Cardiac ventricle fibroblast (primary cell): Measurements from ENCODE around the gene BRSK2. TPM values are rescaled to one million over a fixed set of nuclear protein-coding genes. Genes with fewer than 3 reads are reported as not detected.

Source experiments
- total RNA-seq: library from RNA; depleted of rRNA; stranded (reverse); fragments of >200 nt; gene quantifications from 2 replicates; pipeline ENCODE4 v1.2.3, GENCODE V29; 2015

BRSK2 gene
- not detected in 2 replicates for total RNA-seq

DNA sequence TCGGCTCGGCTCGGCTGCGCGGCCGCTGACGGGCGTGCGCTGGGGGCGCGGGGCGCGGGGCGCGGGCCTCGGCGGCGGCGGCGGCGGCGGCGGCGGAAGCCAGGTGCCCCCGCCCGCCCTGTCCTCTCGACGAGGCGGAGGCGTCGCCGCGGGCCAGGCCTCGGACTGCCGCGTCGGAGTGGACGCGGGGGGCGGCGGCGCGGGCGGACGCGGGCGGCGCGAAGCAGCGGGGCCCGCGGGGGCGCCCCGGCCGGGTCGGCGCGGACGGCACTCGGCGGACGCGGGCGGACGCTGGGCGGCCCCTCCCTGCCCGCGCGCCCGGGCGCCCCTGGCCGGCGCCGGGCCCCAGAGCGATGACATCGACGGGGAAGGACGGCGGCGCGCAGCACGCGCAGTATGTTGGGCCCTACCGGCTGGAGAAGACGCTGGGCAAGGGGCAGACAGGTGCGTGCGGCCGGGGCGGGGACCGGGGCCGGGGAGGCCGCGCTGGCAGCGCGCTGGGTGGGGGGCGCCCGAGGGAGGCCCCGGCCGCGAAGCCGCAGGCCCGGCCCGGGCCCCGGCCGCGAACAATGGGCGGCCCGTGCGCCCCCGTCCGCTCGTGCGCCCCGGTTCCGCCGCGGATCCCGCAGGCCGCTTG lies at the start of gene BRSK2:
TSS of gene BRSK2 (plus strand) at position 3 of the 637 bp plus-strand sequence. CDS start at position 354, 351 bp downstream.

DNA sequence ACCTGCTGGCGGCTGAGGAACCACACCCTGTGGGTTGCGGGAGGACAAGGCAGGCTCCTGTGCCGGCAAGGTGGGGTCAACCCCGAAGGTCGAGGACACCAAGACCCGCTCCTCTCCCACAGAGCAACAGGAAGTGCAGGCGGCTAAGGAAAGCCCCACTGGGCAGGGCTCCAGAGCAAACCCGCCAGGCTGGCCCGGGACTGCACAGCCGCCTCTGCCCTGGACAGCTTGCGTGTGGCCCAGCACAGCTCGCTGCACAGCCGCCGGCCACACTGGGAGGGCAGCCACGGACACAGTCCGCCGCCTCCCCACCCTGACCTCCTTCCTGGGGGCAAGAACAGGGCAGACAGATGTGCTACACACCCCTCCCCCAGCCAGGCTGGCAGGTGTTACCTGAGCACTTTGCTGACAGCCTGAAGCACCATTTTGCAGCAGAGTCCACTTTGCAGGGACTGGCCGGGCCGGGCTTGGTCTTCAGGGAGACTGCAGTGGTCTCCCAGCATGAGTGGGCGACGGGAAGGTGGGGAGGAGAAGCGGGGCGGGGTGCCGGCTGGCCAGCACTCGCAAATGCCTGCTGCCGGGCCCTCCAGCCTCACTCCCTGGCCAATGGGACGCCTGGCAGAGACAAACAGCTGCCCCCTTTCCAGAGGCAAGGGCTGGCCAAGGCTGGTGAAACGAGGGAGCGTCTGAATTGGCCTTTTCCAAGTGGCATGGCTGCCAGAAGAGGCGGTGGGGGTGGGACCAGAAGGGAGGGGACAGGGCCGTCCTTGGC lies 96.5 kb downstream of the BRSK2 start, which contains the start of gene MOB2:
TSS of gene MOB2 (minus strand) at position 726 of the 772 bp plus-strand sequence. CDS start at position 503, 223 bp downstream.

Other genes with a start within 250 kb of the BRSK2 start
- gene MUC5AC, start 232.0 kb upstream of the BRSK2 start, total RNA-seq: not detected in 2 replicates
- gene MUC5B, start 166.9 kb upstream of the BRSK2 start, total RNA-seq: under 0.01 TPM in 1 of 2 replicates, not detected in the other
- 31.9 and 32.1 TPM in 2 replicates for gene TOLLIP, start 80.3 kb upstream of the BRSK2 start, total RNA-seq
- 11.1 and 20.2 TPM in 2 replicates for gene MOB2, start 96.8 kb downstream of the BRSK2 start, total RNA-seq
- 0.05 TPM in 1 of 2 replicates, not detected in the other for gene DUSP8, start 182.3 kb downstream of the BRSK2 start, total RNA-seq
- gene KRTAP5-1, start 195.3 kb downstream of the BRSK2 start, total RNA-seq: not detected in 2 replicates
- not detected in 2 replicates for gene KRTAP5-2, start 208.4 kb downstream of the BRSK2 start, total RNA-seq
- not detected in 2 replicates for gene KRTAP5-3, start 218.5 kb downstream of the BRSK2 start, total RNA-seq
- not detected in 2 replicates for gene KRTAP5-4, start 232.2 kb downstream of the BRSK2 start, total RNA-seq
- not detected in 2 replicates for gene KRTAP5-5, start 239.8 kb downstream of the BRSK2 start, total RNA-seq